GM19035 (cell line): ENCODE data around the gene RAB3GAP2.
"Not testable (repeated sequence)": the region's sequence is repeated elsewhere in the genome, so short reads cannot be mapped to it uniquely, and the experiment has no call there.

Source experiments
- ATAC-seq: cut with Tn5 transposase; IDR thresholded peaks from one replicate; pipeline ENCODE4 v1.9.1; 2021; ENCODE audit not compliant: unreplicated experiment

RAB3GAP2 gene

DNA sequence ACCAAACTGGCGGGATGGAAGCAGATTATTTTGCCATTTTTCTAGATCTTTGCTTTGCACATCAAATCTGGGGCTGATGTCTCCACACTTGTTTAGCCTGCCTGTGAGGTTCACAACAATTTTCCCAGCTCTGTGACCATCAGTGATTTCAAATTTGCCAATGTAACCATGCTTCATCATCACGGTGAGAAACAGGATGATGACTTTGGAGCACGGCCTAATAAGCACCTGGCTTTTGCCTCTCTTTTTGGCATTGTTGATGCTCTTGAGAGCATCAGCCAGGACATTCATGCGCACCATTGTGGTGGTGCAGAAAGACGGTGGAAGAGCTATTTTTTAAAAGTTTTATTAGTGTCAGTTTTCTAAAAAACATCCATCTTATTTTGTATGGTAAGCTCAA is 128.2 kb downstream of the RAB3GAP2 start:
- no peak for ATAC-seq

DNA sequence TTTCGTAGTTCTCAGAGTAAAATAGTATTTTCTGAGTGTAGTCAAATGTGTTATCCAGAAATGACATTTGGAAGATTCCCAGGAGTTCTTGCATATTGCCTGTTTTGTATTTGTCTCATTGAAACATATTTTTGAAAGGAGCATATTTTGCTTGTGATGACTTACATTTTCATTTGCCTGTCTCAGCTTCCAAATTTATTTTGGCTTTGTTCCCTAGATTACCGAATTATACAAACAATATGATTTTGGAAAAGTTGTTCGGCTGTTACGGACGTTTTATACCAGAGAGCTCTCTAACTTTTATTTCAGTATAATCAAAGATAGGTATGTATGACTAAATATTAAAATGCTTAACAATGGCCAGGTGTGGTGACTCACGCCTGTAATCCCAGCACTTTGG is 132.3 kb downstream of the RAB3GAP2 start:
- ATAC-seq: no peak

GRCh38 chr1:220137019-220137786 is 135.1 kb downstream of the RAB3GAP2 start:
- no peak for ATAC-seq

- no peak for ATAC-seq
Measured at GRCh38 chr1:220135755-220136154, 136.5 kb downstream of the RAB3GAP2 start.

DNA sequence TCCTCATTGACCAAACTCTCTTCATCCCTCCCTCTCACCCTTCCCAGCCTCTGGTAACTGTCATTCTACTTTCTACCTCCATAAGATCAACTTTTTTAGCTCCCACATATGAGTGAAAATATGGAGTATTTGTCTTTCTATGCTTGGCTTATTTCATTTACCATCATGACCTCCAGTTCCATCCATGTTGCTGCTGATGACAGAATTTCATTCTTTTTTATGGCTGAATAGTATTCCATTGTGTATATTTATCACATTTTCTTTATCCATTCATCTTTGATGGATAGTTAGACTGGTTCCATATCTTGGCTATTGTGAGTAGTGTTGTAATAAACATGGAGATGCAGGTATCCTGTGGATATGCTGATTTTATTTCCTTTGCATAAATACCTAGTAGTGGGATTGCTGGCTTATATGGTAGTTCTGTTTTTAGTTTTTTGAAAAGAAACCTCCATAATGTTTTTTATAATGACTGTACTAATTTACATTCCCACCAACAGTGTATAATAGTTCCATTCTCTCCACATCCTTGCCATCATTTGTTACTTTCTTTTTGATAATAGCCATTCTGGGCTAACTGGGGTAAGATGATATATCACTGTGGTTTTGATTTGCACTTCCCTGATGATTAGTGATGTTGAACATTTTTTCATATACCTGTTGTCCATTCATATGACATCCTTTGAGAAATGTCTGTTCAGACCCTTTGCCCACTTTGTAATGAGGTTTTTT is 142.6 kb downstream of the RAB3GAP2 start:
- no peak for ATAC-seq

DNA sequence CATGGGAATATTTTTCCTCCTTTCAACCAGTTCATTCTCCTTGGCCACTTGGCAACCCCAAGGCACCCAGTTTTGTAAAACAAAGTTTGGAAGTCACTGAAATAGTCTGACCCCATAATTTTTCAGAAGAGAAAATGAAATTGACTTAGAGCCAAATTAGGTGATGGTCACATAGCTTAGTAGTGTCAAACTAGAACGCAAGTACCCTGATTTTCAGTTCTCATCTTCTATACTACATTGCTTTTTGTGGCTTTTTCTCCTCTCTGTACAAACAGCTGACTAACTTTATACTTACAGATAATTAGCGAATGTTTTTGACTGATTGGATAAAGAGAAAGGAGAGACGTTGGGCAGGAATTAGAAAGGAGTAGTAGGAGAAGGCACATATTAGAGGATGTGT is 145.2 kb downstream of the RAB3GAP2 start:
- no peak for ATAC-seq

- ATAC-seq: no peak
Measured at GRCh38 chr1:220124542-220124941, 147.7 kb downstream of the RAB3GAP2 start.

- no peak for ATAC-seq
Measured at GRCh38 chr1:220123889-220124288, 148.4 kb downstream of the RAB3GAP2 start.

DNA sequence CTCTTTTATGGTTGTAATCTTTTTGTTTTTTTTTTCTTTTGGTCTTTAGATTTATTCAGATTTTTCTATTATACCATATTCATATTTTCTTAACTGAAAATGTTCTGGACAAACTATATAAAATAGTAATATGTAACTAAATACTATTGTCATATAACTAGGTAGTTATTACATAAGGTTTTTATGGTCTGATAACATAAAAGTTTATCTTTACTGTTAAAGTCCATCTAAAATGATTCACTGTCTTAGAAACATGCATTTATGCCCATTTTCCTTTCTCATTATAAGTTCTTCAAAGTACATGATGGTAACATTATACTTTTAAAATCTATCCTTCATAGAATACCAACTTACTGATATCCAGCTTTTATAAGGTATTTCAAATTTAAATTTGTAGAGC is 149.2 kb downstream of the RAB3GAP2 start:
- ATAC-seq: no peak

DNA sequence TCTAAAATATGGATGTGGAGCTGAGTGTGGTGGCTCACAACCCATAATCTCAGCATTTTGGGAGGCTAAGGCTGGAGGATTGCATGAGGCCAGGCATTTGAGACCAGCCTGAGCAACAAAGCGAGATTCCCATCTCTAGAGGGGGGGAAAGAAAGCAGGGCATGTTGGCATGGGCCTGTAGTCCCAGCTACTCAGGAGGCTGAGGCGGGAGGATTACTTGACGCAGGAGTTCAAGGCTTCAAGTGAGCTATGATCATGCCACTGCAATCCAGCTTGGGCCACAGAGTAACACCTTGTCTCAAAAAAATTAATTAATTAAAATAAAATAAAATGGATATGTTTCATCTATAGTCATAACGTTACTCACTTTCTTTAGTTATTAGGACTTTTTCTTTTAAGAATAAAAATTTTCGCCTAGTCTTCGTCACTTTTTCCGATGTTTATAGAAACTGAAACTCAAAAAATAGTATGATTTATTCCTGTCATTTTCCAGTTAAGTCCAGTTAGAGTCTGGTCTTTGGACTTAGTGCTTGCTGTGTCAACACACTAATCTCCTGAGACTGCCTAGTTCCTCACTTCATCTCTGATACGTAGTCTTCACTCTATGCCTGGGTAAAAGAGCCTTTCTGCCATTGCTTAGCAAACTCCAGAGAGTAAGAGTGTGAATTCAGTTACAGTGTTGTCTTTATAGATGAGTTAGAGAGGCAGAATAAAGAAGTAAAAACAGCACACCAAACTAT is 150.3 kb downstream of the RAB3GAP2 start:
- no peak for ATAC-seq

GRCh38 chr1:220119043-220119512 is 153.2 kb downstream of the RAB3GAP2 start:
- no peak for ATAC-seq

GRCh38 chr1:220113136-220113695 is 159.0 kb downstream of the RAB3GAP2 start:
- no peak for ATAC-seq

- not testable (repeated sequence) for ATAC-seq
Measured at GRCh38 chr1:220112600-220112999, 159.7 kb downstream of the RAB3GAP2 start.

DNA sequence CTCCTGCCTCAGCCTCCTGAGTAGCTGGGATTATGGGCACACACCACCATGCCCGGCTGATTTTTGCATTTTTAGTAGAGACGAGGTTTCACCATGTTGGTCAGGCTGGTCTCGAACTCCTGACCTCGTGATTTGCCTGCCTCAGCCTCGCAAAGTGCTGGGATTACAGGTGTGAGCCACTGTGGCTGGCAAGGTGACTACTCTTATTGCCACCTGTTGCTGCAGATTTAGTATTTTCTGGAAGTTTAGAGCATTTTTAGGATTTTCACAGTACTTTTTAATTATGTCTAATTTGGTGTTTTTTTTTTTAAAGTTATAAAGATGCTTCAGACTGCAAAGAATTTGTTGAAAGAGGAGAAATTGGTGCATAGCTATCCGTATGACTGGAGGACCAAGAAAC is 161.8 kb downstream of the RAB3GAP2 start:
- ATAC-seq: not testable (repeated sequence)

DNA sequence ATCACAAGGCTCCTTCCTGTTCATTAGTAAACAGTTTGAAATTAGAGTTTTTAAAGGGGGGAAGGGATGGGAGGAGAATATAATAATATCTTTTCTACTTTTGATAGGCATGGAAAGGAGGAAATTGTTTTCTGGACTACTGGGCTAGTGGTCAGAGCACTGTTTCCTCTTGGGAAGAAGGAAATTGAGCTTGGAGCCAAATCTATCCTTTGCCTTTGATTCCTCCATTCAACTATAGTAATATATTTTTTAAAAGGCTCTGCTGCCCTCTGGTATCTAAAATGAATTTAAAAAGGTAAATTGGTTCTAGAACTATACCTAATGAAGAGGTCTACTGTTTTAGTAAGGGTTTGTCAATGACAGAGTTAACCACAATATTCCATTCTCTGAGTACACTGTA is 172.4 kb downstream of the RAB3GAP2 start:
- no peak for ATAC-seq
